B cell (primary cell): ENCODE measurements around the gene CREM. TPM values are rescaled to one million over a fixed set of nuclear protein-coding genes. Genes with fewer than 3 reads are reported as not detected.

Experiments
- ATAC-seq: fragments of 200-7000 bp; cut with Tn5 transposase; one replicate; pipeline ENCODE4 v1.10.0; 2021; ENCODE audit warnings: low read depth, mild to moderate bottlenecking, moderate number of reproducible peaks, moderate library complexity
- CTCF ChIA-PET: fragments of 350-600 bp; sonication (Branson Sonifier 250); formaldehyde crosslinking; loops from one replicate; lab custom pipeline; 2021; ENCODE audit warnings: antibody characterized with exemption, inconsistent platforms; lab: Charles Lee
- POLR2A ChIA-PET: fragments of 350-600 bp; sonication (Branson Sonifier 250); formaldehyde crosslinking; loops from one replicate; lab custom pipeline; 2021; ENCODE audit warnings: antibody characterized with exemption; lab: Charles Lee
- DNase-seq: peaks from one replicate; pipeline ENCODE4 v3.0.0; 2013
- H2AFZ ChIP-seq: 2 replicates; pipeline ENCODE4 v1.6.1; 2012; ENCODE audit warnings: mild to moderate bottlenecking, low read depth, low read length; ENCODE audit not compliant: insufficient read depth, poor library complexity, severe bottlenecking
- H3K27ac ChIP-seq, 2 donors: 1 replicate in 1 of 2; 2 replicates in 1 of 2; pipeline ENCODE4 v1.5.1; 2012 to 2013; ENCODE audit warnings: low read length in 2 of 2, mild to moderate bottlenecking in 2 of 2, moderate library complexity in 1 of 2
- H3K27me3 ChIP-seq, 4 experiments: fragments of 200-600 bp in 1 of 4; sonication (generic) in 1 of 4; replicated peaks in 1 of 4; 1 replicate in 2 of 4; 2 replicates in 2 of 4; pipeline versions ENCODE4 v1.6.1 to v1.7.0; 2013 to 2016; ENCODE audit warnings: low read length in 3 of 4, mild to moderate bottlenecking in 2 of 4, mixed read lengths in 1 of 4, moderate library complexity in 1 of 4; ENCODE audit not compliant: insufficient read depth in 4 of 4, control insufficient read depth in 3 of 4; ENCODE audit errors: control extremely low read depth in 1 of 4
- H3K36me3 ChIP-seq, 2 experiments: replicated peaks in 1 of 2; 1 replicate in 1 of 2; 2 replicates in 1 of 2; pipeline versions ENCODE4 v1.6.1 to v1.7.1; 2013; ENCODE audit warnings: low read length in 1 of 2; ENCODE audit not compliant: insufficient read depth in 2 of 2, control insufficient read depth in 1 of 2; ENCODE audit errors: control extremely low read depth in 1 of 2, extremely low read depth in 1 of 2
- H3K4me1 ChIP-seq, 2 donors: fragments of 200-600 bp in 1 of 2; sonication (generic) in 1 of 2; 1 replicate in 1 of 2; 2 replicates in 1 of 2; pipeline versions ENCODE4 v1.5.1 to v1.6.1; 2013 to 2017; ENCODE audit warnings: low read length in 2 of 2; ENCODE audit not compliant: control insufficient read depth in 2 of 2, insufficient read depth in 2 of 2
- H3K4me2 ChIP-seq: replicated peaks from 2 replicates; pipeline ENCODE3; 2012; ENCODE audit warnings: mild to moderate bottlenecking, low read depth, low read length; ENCODE audit not compliant: poor library complexity, severe bottlenecking
- H3K4me3 ChIP-seq, 5 experiments: fragments of 200-600 bp in 1 of 5; sonication (generic) in 1 of 5; 1 replicate in 3 of 5; 2 replicates in 2 of 5; pipeline versions ENCODE4 v1.5.1 to v1.7.0; 2011 to 2016; ENCODE audit warnings: low read length in 4 of 5, mild to moderate bottlenecking in 4 of 5, low read depth in 2 of 5, control low read depth in 1 of 5, moderate library complexity in 1 of 5; ENCODE audit not compliant: insufficient read depth in 1 of 5; ENCODE audit errors: control extremely low read depth in 1 of 5, extremely low read depth in 1 of 5
- H3K79me2 ChIP-seq: fragments of 200-600 bp; sonication (generic); one replicate; pipeline ENCODE4 v1.6.0; 2016; ENCODE audit warnings: low read length; ENCODE audit not compliant: control insufficient read depth, insufficient read depth
- H3K9ac ChIP-seq: fragments of 200-600 bp; sonication (generic); 2 replicates; pipeline ENCODE4 v1.6.1; 2017; ENCODE audit warnings: mild to moderate bottlenecking, low read length, moderate library complexity
- H3K9me3 ChIP-seq, 3 donors: one replicate each; pipeline versions ENCODE4 v1.6.1 to v1.7.1; 2013; ENCODE audit warnings: low read length in 2 of 3; ENCODE audit not compliant: control insufficient read depth in 2 of 3, insufficient read depth in 1 of 3; ENCODE audit errors: control extremely low read depth in 1 of 3
- H4K20me1 ChIP-seq: 2 replicates; pipeline ENCODE4 v1.6.0; 2012; ENCODE audit warnings: mild to moderate bottlenecking, low read length; ENCODE audit not compliant: insufficient read depth, control insufficient read depth, poor library complexity, severe bottlenecking
- H3K27ac Mint-ChIP-seq: one replicate; pipeline ENCODE4 v1.8.0; 2021; ENCODE audit warnings: mixed read lengths
- H3K27me3 Mint-ChIP-seq: one replicate; pipeline ENCODE4 v1.8.0; 2021; ENCODE audit warnings: mixed read lengths
- H3K4me1 Mint-ChIP-seq: one replicate; pipeline ENCODE4 v1.8.0; 2021; ENCODE audit warnings: mixed read lengths
- H3K4me3 Mint-ChIP-seq: one replicate; pipeline ENCODE4 v1.8.0; 2021; ENCODE audit warnings: mixed read lengths
- H3K9me3 Mint-ChIP-seq: one replicate; pipeline ENCODE4 v1.8.0; 2022; ENCODE audit warnings: mixed read lengths; ENCODE audit not compliant: insufficient read depth
- EZH2 ChIP-seq: IDR thresholded peaks from 2 replicates; pipeline ENCODE4 v1.6.1; 2012; ENCODE audit warnings: borderline replicate concordance, low read depth, mild to moderate bottlenecking, moderate library complexity, low read length; ENCODE audit not compliant: insufficient read depth, poor library complexity, severe bottlenecking
- WGBS: methylation state at CpG from one replicate; pipeline ENCODE4 v1.1.5; 2013; ENCODE audit warnings: missing lambda C conversion rate; ENCODE audit not compliant: insufficient coverage; 5-methylcytosine and 5-hydroxymethylcytosine counted together
- intact Hi-C: fragments of 100-400 bp; cut with micrococcal nuclease; formaldehyde crosslinking; loops from one replicate; pipeline ENCODE4 v1.10.0; 2022
- polyA plus RNA-seq: library from polyadenylated mRNA; depleted of rRNA; stranded (reverse); fragments of >200 nt; gene quantifications from 2 replicates; pipeline ENCODE4 v1.2.3, GENCODE V29; 2012
- total RNA-seq, 2 donors: library from RNA; stranded (reverse); fragments of 120-200 nt in 1 of 2; gene quantifications; 1 replicate in 1 of 2; 2 replicates in 1 of 2; pipeline versions ENCODE4 v1.2.3 to v1.2.4, GENCODE V29; 2013 to 2022
- TF ChIP-seq, protein P1 (sequence below): fragments of 200-600 bp; IDR thresholded peaks from one replicate; pipeline ENCODE4 v1.8.0; 2022; ENCODE audit warnings: antibody characterized with exemption, mild to moderate bottlenecking

CREM gene
- total and polyA plus RNA-seq, 2 donors (not counting 1 experiment from before 2014, with no cell fraction given), result 7.3 to 94.6 TPM

DNA sequence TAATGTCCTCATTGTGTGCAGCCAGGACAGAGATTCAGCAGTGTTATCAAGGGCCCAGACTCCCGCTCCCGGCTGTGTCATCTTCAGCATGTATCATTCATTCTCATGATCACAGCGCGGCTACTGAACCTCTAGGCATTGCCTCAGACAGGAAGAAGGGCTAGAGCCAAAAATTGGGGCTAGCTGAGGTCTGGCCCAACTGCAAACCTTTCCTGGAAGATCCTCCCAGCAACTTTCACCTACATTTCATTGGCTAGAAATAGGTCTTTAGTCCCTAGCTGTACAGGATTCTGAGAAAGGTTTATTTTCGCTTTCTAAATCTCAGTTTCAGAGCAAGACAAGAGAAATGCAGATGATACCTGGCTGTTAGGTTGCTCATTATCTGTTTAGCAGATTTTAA lies 81.9 kb downstream of the CREM start:
- Mint-ChIP-seq H3K27ac (peak overlapping the region; percentile 10), H3K4me1 (peaks cover 7% of the 10 kb centered on the region), H3K9me3 (no peaks in the 10 kb centered on the region), H3K4me3 (no peak overlapping the region), H3K27me3 (no peaks in the 10 kb centered on the region)
- Histone ChIP-seq H3K27ac (no peak overlapping the region), H3K4me3 (no peak overlapping the region), H3K9ac (no peak overlapping the region), H2AFZ (no peak overlapping the region), H3K27me3 (no peaks in the 10 kb centered on the region), H3K36me3 (no peaks in the 10 kb centered on the region), H4K20me1 (no peaks in the 10 kb centered on the region), H3K79me2 (no peaks in the 10 kb centered on the region), H3K9me3 (no peaks in the 10 kb centered on the region), H3K4me1 (no peaks in the 10 kb centered on the region), H3K4me2 (no peak overlapping the region)
- intact Hi-C loops, result no loop called here
- CTCF ChIA-PET, result interaction anchor here (0.6 to 14.3 kb wide), 3 partner anchors 13 to 419 kb away, joined by 3 to 436 read pairs (median 10); partner anchors contain the start of gene CREM
- POLR2A ChIA-PET, result interaction anchor here (0.6 kb wide), 1 partner anchor 24 kb away, joined by 5 read pairs; no protein-coding TSS in a partner anchor
- no peak for TF ChIP-seq EZH2
- TF ChIP-seq, protein P1, sequence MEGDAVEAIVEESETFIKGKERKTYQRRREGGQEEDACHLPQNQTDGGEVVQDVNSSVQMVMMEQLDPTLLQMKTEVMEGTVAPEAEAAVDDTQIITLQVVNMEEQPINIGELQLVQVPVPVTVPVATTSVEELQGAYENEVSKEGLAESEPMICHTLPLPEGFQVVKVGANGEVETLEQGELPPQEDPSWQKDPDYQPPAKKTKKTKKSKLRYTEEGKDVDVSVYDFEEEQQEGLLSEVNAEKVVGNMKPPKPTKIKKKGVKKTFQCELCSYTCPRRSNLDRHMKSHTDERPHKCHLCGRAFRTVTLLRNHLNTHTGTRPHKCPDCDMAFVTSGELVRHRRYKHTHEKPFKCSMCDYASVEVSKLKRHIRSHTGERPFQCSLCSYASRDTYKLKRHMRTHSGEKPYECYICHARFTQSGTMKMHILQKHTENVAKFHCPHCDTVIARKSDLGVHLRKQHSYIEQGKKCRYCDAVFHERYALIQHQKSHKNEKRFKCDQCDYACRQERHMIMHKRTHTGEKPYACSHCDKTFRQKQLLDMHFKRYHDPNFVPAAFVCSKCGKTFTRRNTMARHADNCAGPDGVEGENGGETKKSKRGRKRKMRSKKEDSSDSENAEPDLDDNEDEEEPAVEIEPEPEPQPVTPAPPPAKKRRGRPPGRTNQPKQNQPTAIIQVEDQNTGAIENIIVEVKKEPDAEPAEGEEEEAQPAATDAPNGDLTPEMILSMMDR, result no peak
- no peak for ATAC-seq
- 92% methylated on average over 5 of the region's 5 CpGs for WGBS
- DNase-seq, result no peak

GRCh38 chr10:35208949-35209613 lies 82.4 kb downstream of the CREM start:
- intact Hi-C loops, result no loop called here

More at GRCh38 chr10:35208949-35209613, 82.4 kb downstream of the CREM start:
- Histone ChIP-seq H3K4me2 (no peak overlapping the region), H3K27me3 (no peaks in the 10 kb centered on the region), H3K79me2 (no peaks in the 10 kb centered on the region), H4K20me1 (no peaks in the 10 kb centered on the region), H2AFZ (no peak overlapping the region), H3K4me3 (no peak overlapping the region), H3K9me3 (no peaks in the 10 kb centered on the region), H3K4me1 (no peaks in the 10 kb centered on the region), H3K27ac (no peak overlapping the region), H3K9ac (no peak overlapping the region), H3K36me3 (no peaks in the 10 kb centered on the region)
- Mint-ChIP-seq H3K27me3 (no peaks in the 10 kb centered on the region), H3K4me1 (peaks cover 7% of the 10 kb centered on the region), H3K27ac (no peak overlapping the region), H3K9me3 (no peaks in the 10 kb centered on the region), H3K4me3 (no peak overlapping the region)
- 60% methylated on average over 1 of the region's 7 CpGs for WGBS
- DNase-seq (no peak), ATAC-seq (no peak)
- CTCF ChIA-PET, result interaction anchor here (0.5 to 14.3 kb wide), 3 partner anchors 13 to 86 kb away, joined by 4 to 436 read pairs (median 10); partner anchors contain the start of gene CREM
- no peak for TF ChIP-seq EZH2
- TF ChIP-seq, protein P1, result no peak
- POLR2A ChIA-PET, result interaction anchor here (0.6 kb wide), 1 partner anchor 25 kb away, joined by 5 read pairs; no protein-coding TSS in a partner anchor
